CD1c-positive myeloid dendritic cell (primary cell): Measurements from ENCODE around the gene DYNLT1.
"Not testable (repeated sequence)": the region's sequence is repeated elsewhere in the genome, so short reads cannot be mapped to it uniquely, and the experiment has no call there.

ENCODE experiments used
- DNase-seq: peaks from one replicate; pipeline ENCODE4 v3.0.0-alpha.2; 2016; ENCODE audit errors: extremely low spot score

DYNLT1 gene

DNA sequence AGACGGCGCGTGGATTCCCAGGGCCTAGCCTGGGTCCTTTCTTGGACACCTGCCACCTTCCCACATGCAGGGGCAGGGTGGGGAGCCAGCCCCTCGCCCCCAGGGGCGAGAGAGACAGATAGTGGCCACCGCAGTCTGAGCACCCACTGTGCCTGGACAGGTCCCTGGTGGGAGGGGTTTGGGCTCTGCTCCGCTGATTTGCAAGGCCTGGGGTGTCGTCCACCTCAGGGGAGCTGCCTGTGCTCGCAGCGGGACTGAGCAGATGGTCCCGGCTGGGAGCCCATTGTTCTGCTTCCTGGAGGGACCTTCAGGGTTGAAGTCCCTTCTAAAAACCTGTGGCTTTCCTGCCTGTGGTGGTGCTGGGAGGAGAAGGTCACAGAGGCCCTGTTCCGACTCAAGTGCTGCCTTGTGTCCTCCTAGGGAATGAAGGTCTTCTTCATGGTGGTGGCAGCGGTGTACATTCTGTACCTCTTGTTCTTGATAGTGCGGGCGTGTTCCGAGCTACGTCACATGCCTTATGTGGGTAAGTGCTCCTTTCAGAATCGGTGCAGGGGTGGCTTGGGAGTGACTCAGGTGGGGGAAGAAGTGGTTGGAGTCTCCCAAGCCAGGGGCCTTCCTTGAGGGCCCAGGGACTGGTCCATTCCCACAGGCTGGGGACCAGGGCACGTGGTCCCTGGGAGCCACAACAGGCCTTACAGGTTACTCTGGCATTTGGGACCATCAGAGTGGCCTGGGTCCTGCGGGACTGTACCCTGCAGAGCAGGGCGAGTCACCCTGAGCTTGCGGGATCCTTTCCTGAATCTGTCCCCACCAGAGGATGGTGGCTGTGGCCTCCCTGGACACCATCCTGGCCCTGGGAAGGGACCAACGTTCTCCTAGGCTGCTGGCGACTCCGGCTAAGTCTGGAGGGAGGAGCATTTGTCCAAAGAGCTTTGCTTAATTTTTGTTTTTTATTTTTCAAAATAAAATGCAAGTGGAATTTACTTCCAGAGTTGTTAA, 19.6 kb downstream of the DYNLT1 start:
- DNase-seq, result no peak

DNA sequence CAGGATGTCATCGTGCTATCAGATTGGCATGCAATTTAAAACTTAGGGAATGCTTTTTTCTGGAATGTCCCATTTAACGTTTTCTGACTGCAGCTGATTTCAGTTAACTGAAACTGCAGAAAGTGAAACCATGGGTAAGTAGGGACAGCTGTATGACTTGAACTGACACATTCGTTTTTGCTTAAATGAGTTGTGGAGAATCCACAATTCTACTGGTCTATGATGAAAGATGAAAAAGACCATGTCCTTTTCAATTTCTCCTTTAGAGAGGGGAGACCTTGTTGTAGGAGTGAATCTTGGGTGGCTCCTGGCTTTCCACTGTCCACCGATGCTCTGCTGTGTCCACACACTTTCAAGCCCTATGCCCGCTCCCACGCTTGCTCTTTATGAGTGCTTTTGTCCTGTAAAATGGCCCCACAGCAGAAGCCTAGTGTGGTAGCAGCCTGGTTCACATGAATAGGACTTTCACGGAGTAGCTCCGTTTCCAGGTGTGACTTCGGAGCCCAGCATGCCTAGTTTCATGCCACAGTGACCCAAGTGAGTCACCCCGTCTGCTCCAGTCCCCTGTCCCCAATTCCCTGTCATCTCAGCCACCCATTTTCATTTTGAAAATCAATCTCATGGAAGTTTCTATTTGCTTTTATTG, 21.9 kb downstream of the DYNLT1 start:
- no peak for DNase-seq

DNA sequence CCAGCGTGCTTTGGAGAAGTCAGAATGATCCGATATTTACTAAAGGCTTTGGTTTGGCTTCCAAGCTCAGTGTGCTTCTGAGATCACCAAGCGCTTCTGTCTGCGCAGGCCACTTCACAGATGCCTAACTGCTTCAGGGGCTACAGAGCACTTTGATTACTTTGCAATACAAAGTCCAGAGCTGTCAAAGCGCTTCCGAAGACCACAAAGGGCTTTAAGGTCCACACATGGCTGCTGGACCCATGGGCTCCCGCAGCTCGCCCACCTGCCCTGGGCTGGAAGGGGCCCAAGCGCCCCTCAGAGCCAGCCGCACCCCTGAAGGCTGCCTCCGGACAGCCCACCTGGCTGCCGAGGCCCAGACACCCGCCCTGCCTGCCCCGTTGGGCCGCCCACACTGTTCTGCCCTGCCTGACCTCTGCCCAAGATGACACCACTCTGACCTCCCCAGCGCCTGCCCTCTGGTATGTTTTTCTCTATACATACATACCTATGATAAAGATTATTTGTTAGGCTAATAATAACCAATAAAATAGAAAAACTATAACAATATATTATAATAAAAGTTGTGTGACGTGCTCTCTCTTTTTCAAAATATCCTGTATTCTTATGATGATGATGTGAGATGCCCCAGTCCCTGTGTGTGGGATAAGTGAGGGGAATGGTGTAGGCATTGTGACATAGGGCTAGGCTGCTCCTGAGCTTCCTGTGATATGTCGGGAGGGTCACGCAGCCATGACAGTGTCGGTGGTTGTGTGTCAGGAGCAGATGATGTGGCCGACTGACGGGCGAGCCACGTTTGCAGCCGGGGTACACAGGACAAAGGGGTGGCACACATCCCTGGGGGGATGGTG, 22.6 kb downstream of the DYNLT1 start:
- DNase-seq, result no peak

DNA sequence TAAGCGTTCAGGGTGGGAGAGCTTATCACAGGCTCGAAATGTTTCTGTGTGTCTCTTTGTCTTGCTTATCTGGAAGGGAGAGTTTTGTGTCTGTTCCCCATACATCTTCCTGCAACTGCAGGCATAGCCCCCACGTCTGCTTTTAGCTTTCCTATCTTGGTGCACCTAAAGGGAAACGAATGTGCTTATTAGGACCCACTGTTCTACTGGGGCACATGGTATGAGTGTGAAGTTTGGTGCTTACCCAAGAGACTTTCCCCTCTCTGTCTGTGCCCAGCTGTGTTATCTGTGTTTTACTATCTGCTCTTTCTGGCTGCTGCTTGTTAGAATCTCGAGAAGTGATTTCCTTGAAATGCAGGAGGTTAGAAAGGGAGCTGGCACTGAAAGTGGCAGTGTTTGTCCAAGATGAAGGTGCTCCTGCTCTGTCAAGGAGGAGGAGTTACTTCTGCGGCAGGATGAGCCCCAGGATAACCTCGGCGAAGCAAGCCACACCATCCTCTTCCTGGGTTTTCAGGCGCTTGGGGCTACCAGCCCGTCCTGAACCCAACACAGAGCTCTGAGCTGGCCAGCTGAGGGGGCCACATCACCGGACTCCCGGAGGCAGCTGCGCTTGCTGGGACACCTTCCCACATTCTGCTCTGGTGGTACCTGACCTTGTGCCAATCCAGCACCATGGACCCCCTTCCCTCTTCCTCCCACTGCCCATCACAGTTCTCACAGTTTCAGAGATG, 23.4 kb downstream of the DYNLT1 start:
- no peak for DNase-seq

DNA sequence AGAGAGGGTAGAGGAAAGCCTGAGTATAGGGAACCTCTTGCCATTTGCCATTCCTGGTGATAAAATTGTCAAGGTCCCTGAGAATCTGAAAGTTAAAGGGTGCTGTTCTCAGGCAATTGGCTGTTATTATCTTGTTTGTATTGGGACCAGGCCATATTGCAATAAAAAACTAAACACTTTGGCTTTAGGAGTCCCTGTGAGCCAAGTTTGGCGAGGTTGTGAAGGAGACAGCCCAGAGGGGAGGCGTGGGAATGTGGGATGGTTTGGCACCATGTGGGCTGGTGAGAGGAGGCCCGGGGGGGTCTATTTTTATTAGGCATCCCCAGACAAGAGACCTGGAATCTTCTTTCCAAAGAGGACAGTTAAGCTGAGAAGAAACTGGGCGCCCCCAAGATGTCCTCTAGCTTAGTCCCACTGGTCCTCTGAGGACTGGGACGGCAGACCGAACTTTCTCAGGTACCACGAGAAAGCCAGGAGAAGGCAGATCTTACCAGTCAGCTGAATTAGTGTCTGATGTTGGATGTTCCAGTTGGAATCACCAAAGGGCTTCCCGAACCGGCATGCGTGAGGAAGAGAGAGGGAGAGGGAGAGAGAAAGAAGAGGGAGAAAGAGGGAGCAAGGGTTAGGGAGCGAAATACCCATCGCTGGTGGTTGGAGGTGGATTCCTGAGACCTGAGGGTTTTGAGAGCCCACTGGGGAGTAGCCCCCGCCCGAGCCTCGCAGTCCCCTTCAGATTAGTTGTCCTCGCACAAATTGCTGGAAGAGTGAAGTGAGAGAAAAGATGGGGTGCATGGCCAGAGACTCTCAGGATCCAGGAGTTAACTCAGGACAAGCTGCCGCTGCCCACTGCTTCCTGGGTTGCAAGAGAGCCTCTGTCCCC, 24.4 kb downstream of the DYNLT1 start:
- no peak for DNase-seq

DNA sequence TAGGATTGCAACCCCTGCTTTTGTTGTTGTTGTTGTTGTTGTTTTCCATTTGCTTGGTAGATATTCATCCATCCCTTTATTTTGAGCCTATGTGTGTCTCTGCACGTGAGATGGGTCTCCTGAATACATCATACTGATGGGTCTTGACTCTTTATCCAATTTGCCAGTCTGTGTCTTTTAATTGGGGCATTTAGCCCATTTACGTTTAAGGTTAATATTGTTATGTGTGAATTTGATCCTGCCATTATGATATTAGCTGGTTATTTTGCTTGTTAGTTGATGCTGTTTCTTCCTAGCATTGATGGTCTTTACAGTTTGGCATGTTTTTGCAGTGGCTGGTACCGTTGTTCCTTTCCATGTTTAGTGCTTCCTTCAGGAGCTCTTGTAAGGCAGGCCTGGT, 26.3 kb downstream of the DYNLT1 start:
- DNase-seq, result not testable (repeated sequence)

DNA sequence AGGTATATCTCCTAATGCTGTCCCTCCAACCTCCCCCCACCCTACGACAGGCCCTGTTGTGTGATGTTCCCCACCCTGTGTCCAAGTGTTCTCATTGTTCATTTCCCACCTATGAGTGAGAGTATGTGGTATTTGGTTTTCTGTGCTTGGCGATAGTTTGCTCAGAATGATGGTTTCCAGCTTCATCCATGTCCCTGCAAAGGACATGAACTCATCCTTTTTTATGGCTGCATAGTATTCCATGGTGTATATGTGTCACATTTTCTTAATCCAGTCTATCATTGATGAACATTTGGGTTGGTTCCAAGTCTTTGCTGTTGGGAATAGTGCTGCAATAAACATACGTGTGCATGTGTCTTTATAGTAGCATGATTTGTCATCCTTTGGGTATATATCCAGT, 29.9 kb downstream of the DYNLT1 start:
- DNase-seq, result not testable (repeated sequence)

DNA sequence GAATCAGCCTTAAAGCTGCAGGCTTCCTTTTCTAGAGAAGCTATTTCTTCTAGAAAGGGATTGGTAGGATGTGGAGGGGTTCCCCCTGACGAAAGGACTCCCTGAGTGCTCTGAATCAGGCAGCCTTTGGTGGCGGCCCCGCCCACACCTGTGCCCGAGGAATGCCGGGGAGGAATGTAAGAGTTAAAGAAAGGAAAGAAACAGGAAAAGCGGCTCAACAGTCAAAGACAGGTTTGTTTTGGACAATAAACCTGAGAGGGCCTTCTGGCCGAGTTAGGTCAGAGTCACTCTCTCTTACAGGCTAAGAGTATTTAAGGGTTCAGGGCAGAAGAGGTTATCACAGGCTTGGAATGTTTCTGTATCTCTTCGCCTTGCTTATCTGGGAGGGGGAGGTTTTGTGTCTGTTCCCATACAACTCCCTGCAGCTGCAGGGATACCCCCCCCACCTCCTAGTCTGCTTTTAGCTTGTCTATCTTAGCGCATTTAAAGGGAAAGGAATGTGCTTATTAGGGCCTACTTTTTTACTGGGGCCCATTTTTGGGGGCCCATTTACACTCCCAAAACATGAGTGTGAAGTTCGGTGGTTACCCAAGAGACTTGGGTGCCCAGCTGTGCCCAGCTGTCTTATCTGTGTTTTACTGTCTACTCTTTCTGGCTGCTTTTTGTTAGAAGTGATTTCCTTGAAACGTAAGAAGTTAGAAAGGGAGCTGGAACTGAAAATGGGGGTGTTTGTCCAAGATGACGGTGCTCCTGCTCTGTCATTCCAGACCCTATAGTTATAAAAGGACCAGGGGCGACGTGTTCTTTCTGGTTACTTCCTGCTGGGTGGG, 32.8 kb downstream of the DYNLT1 start:
- DNase-seq, result no peak

DNA sequence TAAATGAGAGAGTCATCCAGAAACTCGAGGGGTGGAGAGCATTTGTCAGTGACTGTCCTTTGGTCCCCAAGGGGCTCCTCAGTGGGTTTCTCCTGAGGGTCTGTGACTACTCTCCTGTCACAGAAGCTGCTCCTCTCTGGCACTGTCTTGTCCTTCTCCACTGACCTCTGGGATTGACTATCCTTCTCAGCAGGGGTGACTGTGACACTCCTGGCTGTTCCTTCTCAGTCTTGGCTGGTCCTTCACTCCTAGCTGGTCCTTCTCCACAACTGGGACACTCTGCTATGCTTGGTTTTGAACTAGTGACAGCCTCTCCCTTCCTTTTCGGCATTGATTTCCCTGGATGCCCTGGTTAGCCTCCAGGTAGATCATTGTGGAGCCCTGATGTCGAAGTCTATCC, 33.5 kb downstream of the DYNLT1 start:
- no peak for DNase-seq

DNA sequence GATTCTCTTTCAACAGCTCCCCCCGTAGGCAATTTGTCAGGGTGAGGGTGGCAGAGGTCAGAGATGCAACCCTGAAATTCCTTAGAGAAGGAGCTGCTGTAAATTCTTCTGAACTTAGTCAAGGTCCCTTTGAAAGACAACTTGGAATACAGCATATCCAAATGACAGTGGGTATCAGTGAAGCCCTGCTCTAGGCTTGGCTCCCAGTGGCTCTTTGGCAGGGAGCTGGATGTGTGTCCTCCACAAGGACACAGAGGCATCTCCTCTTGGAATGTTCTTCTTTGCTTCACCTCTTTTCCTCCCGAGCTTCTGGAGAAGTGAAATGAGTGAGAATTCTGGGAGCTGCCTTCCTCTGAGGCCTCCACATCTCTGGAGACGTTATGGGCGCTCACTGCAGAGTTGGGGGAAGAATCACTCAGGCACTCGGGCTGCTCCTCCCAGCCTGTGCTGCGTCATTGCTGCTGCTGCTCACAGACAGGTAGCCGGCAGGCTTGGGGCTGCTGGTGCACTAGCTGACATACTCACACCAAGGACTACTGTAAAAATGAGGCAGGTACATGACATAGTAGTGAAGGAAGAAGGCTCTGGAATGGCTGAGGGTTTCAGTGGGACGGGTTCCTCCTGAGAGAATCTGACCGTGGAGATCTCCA, 34.1 kb downstream of the DYNLT1 start:
- DNase-seq, result no peak

DNA sequence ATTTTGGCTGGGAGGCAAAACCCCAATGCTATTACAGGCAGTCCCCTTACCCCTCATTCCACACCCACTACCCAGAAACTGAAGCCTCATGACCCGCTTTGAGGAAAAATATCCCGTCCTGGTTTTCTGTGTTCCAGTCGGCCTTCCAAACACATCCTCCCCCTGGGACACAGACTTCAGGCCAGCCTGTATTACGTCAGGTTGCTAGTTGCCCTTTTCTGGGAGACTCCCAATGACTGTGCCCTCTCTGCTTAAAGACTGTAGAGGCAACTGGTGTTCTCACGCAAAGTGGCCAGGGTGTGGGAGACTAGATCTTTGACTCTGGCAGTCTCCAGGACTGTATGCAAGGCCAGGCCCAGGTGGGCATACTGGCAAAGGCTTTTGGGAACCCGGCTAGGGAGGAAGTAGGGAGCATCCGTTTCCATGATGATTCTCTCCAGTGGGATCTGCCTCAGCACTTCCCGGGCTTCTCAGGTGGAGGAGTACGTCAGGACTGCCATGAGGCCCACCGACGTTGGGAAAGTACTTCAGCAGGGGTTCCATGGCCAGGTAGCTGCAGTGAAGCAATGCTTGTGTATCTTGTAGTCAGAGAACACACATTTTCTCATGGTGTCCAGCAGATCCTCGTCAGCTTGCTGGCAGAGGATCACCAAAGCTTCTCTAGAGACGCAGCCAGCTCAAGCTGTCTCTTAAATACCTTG, 34.9 kb downstream of the DYNLT1 start:
- no peak for DNase-seq

DNA sequence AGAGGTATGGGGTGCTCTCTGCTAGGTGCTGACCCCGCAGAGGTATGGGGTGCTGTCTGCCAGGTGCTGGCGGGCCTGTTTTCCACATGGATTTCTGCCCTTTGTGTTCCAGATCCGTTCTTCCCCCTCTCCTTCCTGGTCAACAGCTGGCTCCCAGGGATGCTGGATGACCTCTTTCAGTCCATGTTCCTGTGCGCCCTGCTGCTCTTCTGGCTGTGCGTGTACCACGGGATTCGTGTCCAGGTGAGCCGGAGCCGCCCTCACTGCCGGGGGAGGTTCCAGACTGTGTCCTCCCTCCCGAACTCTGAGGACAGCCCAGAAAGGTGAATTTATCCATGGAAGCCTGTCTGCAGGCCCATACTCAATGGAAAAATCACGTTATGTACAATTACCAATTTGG, 36.3 kb downstream of the DYNLT1 start:
- DNase-seq, result no peak

DNA sequence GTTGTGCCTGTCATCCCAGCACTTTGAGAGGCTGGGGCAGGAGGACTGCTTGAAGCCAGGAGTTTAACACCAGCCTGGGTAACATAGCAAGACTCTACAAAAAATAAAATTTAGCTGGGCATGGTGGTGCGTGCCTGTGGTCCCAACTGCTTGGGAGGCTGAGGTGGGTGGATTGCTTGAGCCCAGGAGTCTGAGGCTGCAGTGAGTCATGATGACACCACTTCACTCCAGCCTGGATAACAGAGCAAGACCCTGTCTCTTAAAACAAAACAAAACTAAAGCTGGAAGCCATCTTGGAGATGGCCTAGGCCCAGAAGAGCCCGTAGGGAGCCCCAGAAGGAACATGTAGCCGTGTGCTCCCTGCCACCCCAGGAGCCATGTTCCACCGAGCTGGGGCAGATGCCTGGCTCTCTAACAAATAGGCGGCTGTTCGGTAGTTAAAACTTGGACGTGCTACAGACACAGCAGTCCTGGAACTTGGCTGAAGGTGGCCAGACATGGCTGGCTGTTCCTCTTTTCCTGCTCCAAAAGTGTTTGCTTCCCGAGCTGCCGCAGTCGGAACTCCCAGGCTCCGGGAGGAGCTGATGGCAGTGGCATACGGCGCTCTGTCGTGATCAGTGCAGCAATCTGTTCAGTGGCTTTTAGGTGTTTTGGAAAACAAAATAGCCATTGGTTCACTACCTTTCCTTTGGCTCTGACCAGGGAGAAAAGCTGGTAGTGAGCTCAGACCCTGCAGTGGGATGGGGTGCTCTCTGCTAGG, 37.0 kb downstream of the DYNLT1 start:
- no peak for DNase-seq

DNA sequence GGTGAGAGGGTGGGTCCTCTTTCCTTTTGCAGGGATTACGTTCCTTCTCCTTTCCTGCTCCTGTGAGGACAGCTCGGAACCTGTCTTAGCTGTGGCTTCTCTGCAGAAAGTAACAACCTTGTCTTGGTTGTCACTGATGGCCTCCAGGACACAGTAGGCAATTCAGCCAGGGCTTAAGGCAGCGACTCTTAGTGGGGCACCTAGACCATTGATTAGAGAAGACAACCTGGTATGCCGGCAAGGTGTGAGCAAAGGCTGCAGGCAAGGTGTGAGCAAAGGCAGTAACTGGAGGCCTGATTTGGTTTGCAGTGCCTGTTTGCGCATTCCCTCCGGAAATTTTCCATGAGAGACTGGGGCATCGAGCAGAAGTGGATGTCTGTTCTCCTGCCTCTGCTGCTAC, 37.6 kb downstream of the DYNLT1 start:
- no peak for DNase-seq

DNA sequence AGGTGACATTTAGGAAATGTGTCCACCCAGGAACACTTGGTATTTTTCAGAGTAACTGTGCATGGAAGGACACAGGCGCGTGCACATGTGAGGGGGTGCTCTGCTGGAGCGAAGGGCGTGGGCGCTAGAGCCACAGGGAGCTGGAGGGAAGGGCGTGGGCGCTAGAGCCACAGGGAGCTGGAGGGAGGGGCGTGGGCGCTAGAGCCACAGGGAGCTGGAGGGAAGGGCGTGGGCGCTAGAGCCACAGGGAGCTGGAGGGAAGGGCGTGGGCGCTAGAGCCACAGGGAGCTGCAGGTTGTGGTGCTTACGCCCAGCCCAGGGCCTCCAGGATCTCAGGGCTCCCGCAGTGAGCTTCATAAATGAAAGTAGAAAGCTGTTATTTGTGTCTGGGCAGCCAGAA, 38.5 kb downstream of the DYNLT1 start:
- not testable (repeated sequence) for DNase-seq

DNA sequence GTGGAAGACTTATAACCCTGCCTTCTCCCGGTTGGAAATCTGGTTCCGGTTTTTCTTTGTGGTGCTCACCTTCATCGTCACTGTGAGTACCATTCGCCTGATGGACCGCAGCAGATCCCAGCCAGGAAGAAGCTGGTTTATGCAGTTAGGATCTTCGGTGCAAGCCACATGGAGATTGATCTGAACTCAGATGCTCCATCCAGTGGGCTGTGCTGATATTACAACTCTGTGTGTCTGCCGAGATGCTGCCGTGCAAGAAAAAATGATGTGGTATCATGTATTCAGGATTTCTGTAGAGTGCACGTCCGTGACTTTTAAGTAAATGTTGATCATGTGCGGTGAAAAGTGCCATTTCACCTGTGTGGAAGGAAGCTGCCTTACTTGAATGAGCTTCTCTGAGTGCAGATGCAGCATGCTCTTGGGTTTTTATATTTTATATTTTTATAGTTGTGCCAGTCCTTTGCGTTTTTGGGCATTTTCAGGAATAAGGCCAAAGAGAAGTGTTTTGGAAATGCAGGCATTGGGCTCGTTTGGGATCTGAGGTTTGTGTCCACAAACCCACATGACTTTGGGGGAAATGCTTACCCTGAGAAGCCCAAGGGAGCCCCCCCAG, 39.2 kb downstream of the DYNLT1 start:
- peak; percentile 60 for DNase-seq

DNA sequence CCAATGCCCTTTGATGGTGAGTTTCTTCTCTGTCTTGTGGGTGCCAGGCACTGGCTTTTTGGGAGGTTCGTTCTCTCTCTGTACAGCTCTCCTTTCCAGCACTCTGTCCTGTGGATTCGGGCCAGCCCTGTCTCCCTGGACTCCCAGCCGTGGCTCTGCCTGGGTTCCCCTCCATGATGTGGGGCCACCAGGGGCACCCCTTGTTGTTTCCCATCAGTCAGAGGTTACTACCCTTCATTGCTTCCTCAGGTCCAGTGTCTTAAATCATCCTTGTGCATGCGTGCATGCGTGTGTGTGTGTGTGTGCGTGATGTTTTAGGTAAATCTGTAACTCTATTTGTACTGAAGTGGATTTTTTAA, 40.5 kb downstream of the DYNLT1 start:
- DNase-seq, result no peak
